Fibroblast of villous mesenchyme (primary cell): Measurements from ENCODE around the gene ARTN. TPM values are rescaled to one million over a fixed set of nuclear protein-coding genes. Genes with fewer than 3 reads are reported as not detected.
A peak's percentile ranks its signal among the peaks of the same experiment; 100 is the strongest.

Source experiments
- DNase-seq: peaks from one replicate; pipeline ENCODE4 v3.0.0-alpha.2; 2010; ENCODE audit warnings: low read depth
- H3K4me3 ChIP-seq: 2 replicates; pipeline ENCODE4 v1.5.1; 2011; ENCODE audit warnings: low read depth, mild to moderate bottlenecking, low read length
- CTCF ChIP-seq: IDR thresholded peaks from 2 replicates; pipeline ENCODE4 v1.5.1; 2012; ENCODE audit warnings: low read depth, mild to moderate bottlenecking, low read length; ENCODE audit not compliant: insufficient read depth
- total RNA-seq: library from RNA; depleted of rRNA; stranded (reverse); fragments of >200 nt; gene quantifications from 2 replicates; pipeline ENCODE4 v1.2.3, GENCODE V29; 2012

ARTN gene
- total RNA-seq, 1 donor = 0.86 TPM

DNA sequence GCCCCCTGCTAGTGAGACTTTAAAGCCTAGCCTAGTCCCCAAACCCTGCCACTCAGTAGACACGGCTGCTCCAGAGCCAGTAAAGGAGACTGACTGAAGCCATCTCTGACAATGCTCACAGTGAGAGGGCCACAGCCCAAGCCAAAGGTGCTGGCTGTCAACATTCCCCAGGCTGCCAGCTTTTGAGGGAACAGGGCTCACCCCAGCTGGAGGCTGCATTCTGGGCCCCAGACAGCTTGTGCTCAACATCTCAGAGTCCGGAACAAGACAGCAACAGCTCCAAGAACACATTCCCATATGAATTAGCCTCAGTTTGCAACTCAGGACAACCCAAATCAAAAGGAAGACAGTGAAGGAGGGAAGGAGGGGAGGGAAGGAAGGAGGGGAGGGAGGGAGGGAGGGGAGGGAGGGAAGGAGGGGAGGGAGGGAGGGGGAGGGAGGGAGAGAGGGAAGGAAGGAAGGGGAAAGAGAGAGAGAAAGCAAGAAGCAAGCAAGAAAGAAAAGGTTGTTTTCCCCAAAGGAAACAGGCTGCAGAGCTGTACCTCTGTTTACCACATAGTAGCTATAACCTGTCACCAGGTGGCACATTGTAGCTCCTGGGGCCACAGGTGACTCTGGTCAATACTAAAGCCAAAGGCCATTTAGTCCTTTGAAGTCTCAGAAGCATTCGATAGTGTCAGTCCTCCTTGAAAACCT is 5.4 kb downstream of the ARTN start:
- DNase-seq = no peak
- H3K4me3 ChIP-seq = no peak overlapping the region

DNA sequence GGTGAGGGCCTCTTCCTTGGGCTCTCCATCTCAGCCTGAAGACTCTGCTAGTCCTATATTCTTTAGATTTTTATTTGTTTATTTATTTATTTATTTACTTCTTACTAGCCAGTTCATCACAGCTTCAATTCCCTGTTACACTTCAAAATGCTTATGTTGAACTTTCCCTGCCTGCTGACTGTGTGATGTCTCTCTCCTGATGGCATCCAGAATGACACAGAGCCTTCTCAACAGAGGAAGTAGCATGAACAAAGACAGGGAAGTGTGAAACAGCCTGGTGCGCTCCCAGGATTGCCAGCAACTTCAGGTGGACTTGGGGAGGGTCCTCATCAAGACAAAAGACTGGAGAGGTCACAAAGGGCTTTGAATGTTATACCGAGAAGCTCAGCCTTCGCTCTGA is 8.8 kb downstream of the ARTN start:
- DNase-seq = no peak
- no peak overlapping the region for H3K4me3 ChIP-seq
- TF ChIP-seq CTCF = no peak

More for the DNA sequence above, 5.4 kb downstream of the ARTN start:
- TF ChIP-seq CTCF = no peak

- TF ChIP-seq CTCF = no peak
- no peak for DNase-seq
- no peak overlapping the region for H3K4me3 ChIP-seq
Observed at GRCh38 chr1:43944860-43945259, 11.3 kb downstream of the ARTN start.

- TF ChIP-seq CTCF = no peak
- H3K4me3 ChIP-seq = peak overlapping the region; percentile 82
- no peak for DNase-seq
Observed at GRCh38 chr1:43945674-43946235, 12.2 kb downstream of the ARTN start.

GRCh38 chr1:43946236-43947060 is 12.8 kb downstream of the ARTN start, which contains the start of gene IPO13:
IPO13 (plus strand) TSS chr1:43946950; CDS start chr1:43947601, 651 bp downstream.
- peak within 1 kb of the TSS; percentile 82 for H3K4me3 ChIP-seq
- peak; percentile 96 for DNase-seq
- peak; percentile 56 for TF ChIP-seq CTCF

DNA sequence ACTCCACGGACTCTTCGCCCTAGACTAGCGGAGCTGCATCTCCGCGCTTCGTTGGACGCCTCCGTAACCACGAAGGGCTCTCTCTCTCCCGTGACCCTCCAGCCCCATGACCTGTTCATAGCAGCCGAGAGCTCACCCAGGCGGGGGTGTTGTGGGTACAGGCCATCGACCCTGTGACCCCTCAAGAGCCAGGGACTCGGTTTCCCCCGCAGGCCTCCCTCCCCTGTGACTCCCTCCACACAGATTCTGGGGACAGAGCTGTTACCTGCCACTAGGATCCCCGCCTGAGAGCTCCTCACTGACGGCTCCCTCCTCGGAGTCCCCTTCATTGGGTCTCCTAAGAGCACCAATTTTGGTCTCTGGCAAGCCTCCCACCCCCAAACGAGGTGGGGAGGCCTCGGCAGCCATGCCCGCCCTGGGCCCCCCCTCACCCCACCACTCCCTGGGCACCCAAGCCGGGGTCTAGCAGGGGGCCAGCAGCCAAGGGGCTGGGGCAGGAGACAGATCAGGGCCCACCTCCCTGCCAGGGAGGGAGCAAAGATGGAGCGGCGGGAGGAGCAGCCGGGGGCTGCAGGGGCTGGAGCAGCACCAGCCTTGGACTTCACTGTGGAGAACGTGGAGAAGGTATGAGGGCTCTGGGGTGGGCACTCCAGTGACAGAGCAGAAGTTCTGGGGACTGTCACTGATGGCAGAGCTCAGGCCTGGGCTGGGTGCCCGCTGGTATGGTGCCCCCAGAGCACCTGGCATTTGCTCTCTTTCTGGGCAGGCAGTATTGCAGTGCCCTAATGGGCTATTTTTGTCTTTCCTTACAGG is 13.7 kb downstream of the ARTN start:
- H3K4me3 ChIP-seq = peak overlapping the region; percentile 82
- no peak for TF ChIP-seq CTCF
- no peak for DNase-seq
